ENCODE data around the gene RASL11B.

DNA sequence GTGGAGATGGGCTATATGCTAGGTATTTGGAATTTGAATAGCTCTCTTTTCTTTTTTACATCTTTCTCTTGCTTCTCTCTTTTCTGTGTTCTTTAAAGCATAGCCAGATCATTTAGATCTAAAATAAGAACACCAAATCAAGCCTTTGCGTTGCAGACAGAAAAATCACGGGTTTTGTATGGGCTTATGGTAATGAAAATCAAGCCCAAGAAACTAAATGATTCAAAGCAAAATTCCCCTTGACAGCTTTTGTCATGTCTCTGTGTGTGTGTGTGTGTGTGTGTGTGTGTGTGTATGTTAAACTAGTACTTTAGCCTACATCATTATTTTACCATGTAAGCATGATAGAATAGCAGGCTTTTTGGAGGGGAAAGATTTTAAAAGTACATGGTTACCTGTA, 1.8 kb upstream of the RASL11B start:
- TF ChIP-seq, protein P1, sequence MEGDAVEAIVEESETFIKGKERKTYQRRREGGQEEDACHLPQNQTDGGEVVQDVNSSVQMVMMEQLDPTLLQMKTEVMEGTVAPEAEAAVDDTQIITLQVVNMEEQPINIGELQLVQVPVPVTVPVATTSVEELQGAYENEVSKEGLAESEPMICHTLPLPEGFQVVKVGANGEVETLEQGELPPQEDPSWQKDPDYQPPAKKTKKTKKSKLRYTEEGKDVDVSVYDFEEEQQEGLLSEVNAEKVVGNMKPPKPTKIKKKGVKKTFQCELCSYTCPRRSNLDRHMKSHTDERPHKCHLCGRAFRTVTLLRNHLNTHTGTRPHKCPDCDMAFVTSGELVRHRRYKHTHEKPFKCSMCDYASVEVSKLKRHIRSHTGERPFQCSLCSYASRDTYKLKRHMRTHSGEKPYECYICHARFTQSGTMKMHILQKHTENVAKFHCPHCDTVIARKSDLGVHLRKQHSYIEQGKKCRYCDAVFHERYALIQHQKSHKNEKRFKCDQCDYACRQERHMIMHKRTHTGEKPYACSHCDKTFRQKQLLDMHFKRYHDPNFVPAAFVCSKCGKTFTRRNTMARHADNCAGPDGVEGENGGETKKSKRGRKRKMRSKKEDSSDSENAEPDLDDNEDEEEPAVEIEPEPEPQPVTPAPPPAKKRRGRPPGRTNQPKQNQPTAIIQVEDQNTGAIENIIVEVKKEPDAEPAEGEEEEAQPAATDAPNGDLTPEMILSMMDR (IDR thresholded peaks at IDR 0.05) = no peak
- TF ChIP-seq POLR2A (IDR thresholded peaks at IDR 0.05) = no peak

Data from tibial nerve (tissue), 3 donors.